ENCODE measurements around the gene PRPSAP2. TPM values are rescaled to one million over a fixed set of nuclear protein-coding genes. Genes with fewer than 3 reads are reported as not detected.

The PRPSAP2 gene
- polyA plus RNA-seq, 6 donors from 2014 or later = 40.1 to 53.3 (median 46.1) TPM

DNA sequence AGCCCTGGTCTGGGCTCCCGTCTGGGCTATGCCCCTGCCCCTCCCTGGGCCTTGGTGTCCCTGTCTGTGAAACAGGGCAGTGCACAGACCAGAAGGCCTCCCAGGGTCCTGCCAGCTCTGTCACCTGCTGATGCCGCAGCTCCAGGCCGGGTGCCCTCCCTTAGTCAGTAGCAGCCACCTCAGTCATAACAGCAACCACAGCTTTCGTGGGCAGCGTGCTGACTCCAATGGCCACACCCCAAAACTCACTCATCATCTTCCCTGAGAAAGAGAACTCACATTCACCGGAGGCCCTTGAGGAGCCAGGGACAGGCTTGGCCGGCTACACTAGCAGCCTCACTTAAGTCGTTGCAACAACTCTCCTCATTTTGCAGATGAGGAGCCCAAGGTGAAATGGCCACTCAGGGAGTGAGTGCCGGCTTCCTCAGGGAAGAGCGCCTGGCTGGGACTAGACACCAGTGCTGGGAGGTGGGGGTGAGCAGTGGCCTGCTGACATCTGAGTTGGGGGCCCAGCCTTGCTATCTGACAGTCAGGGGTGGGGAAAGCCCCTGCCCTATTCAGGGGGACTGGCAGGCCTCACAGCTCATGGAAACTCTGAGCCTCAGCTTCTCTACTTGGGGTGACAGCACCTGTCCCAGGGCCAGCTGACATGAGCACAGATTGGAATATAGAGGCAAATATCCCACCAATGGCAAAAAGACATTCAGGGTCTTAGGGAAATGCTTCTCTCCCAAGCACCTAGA lies 116.6 kb downstream of the PRPSAP2 start:
- no peaks in the 10 kb centered on the region for H3K27me3 Mint-ChIP-seq
- H3K27ac Mint-ChIP-seq = peak overlapping the region in 1 of 6 donors; percentile 27
- no peak for ATAC-seq (ENCODE audit: low read depth in 2 of 2)
- no peaks in the 10 kb centered on the region for H3K9me3 Mint-ChIP-seq
- no peaks in the 10 kb centered on the region for H3K4me1 Mint-ChIP-seq
- H3K4me3 Mint-ChIP-seq = no peak overlapping the region
- H3K36me3 Mint-ChIP-seq = no peaks in the 10 kb centered on the region
- DNase-seq = no peak

DNA sequence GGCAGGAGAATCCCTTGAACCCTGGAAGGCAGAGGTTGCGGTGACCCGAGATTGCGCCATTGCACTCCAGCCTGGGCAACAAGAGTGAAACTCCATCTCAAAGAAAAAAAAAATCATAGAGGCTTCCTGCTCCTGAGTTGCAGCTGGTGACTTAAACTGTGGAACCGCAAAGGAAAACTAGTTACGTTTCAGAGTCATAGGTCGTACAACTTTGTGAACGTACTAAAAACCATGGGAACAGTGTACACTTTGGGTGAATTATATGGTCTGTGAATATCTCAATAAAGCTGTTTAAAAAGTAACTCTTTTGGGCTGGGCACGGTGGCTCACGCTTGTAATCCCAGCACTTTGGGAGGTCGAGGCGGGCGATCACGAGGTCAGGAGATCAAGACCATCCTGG lies 117.7 kb downstream of the PRPSAP2 start:
- H3K36me3 Mint-ChIP-seq = no peaks in the 10 kb centered on the region
- no peak for DNase-seq
- H3K27me3 Mint-ChIP-seq = no peaks in the 10 kb centered on the region
- no peaks in the 10 kb centered on the region for H3K9me3 Mint-ChIP-seq
- no peaks in the 10 kb centered on the region for H3K4me1 Mint-ChIP-seq
- H3K27ac Mint-ChIP-seq = no peak overlapping the region
- H3K4me3 Mint-ChIP-seq = no peak overlapping the region
- ATAC-seq (ENCODE audit: low read depth in 2 of 2) = no peak

DNA sequence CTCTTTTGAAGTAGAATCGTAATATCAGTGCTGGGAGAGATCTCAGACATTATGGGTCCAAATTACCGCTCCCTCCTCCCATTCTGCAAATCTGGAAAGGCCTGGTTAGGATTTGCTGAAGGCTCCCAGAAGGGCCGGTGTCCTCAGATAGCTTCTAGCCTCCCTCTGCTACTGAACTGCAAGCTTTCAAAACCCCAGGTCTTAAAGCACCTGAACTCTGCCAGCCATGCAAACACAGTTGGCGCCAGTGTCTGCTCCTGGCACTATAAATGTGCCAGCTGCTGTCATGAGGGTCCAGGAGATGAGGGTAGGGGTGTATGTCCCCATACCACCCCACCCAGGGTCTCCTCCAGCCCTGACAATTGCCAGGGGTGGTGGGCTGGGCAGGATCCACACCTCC lies 118.3 kb downstream of the PRPSAP2 start:
- DNase-seq (no peak), ATAC-seq (ENCODE audit: low read depth in 2 of 2) (no peak)
- no peak overlapping the region for H3K27ac Mint-ChIP-seq
- H3K36me3 Mint-ChIP-seq = no peaks in the 10 kb centered on the region
- no peak overlapping the region for H3K4me3 Mint-ChIP-seq
- no peaks in the 10 kb centered on the region for H3K9me3 Mint-ChIP-seq
- no peaks in the 10 kb centered on the region for H3K27me3 Mint-ChIP-seq
- H3K4me1 Mint-ChIP-seq = no peaks in the 10 kb centered on the region

GRCh38 chr17:18977021-18977420 lies 119.1 kb downstream of the PRPSAP2 start:
- DNase-seq = no peak
- Mint-ChIP-seq H3K36me3 (no peaks in the 10 kb centered on the region), H3K27me3 (no peaks in the 10 kb centered on the region), H3K9me3 (no peaks in the 10 kb centered on the region), H3K4me1 (no peaks in the 10 kb centered on the region), H3K27ac (peak overlapping the region in 1 of 6 donors; percentile 69), H3K4me3 (no peak overlapping the region)
- no peak for ATAC-seq (ENCODE audit: low read depth in 2 of 2)

DNA sequence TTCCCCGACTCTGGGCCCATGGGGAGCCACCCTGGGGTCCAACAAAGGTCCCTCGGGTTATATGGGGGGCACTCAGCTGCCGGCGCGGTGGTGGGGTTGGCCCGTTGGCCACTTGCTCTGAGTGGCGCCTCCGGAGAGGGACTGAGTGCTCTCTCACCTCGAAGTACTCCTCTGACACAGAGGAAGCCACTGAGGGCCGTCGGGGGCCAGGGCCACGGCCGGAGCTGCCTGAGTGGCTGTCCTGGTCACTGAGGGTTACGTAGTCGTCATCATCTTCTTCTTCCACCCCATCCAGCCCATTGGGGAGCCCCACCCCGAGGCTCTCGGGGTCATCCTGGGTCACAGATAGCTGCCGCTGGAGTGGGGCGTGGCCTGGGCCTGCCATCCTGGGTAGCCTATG lies 119.7 kb downstream of the PRPSAP2 start:
- no peaks in the 10 kb centered on the region for H3K4me1 Mint-ChIP-seq

GRCh38 chr17:18978050-18978449 lies 120.1 kb downstream of the PRPSAP2 start:
- DNase-seq = no peak
- Mint-ChIP-seq H3K27me3 (no peaks in the 10 kb centered on the region), H3K4me1 (no peaks in the 10 kb centered on the region), H3K36me3 (no peaks in the 10 kb centered on the region), H3K4me3 (no peak overlapping the region), H3K9me3 (no peaks in the 10 kb centered on the region), H3K27ac (no peak overlapping the region)
- ATAC-seq (ENCODE audit: low read depth in 2 of 2) = no peak

More for the DNA sequence above, 119.7 kb downstream of the PRPSAP2 start:
- DNase-seq = no peak
- Mint-ChIP-seq H3K27me3 (no peaks in the 10 kb centered on the region), H3K36me3 (no peaks in the 10 kb centered on the region), H3K27ac (peak overlapping the region in 2 of 6 donors; percentile 38 to 85), H3K9me3 (no peaks in the 10 kb centered on the region), H3K4me3 (no peak overlapping the region)
- no peak for ATAC-seq (ENCODE audit: low read depth in 2 of 2)

DNA sequence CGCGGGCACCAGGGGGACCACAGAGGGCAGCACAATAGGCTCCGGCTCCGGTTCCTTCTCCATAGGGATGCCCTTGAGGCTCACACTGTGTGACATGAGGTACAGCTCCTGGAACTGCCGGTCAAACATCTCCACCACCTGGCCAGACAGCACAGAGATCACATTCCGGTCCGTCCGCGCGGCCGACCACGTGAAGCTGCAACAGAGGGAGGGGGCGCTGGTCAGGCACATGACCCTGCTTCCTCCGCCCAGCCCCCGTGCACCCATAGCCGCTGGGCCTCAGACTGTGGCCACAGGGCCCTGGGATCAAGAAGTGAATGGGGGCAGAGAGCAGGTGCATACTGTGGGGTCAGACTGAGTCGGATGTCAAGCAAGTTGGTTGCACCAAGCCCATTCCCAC lies 120.7 kb downstream of the PRPSAP2 start:
- no peaks in the 10 kb centered on the region for H3K4me1 Mint-ChIP-seq
- H3K27ac Mint-ChIP-seq = no peak overlapping the region
- H3K9me3 Mint-ChIP-seq = no peaks in the 10 kb centered on the region
- H3K4me3 Mint-ChIP-seq = no peak overlapping the region
- no peaks in the 10 kb centered on the region for H3K36me3 Mint-ChIP-seq
- ATAC-seq (ENCODE audit: low read depth in 2 of 2) (no peak), DNase-seq (no peak)
- H3K27me3 Mint-ChIP-seq = no peaks in the 10 kb centered on the region

Other genes with a start within 250 kb of the PRPSAP2 start
- gene TBC1D28, start 213.7 kb upstream of the PRPSAP2 start, polyA plus RNA-seq (ENCODE audit: low read depth in 6 of 6) = not detected
- 1 to 10 TPM in 5 of 6 donors, under 1 TPM in 1; 0.64 to 3.6 (median 2.2) TPM for gene FOXO3B, start 175.8 kb upstream of the PRPSAP2 start, polyA plus RNA-seq (ENCODE audit: low read depth in 6 of 6)
- gene FBXW10, start 114.1 kb upstream of the PRPSAP2 start, polyA plus RNA-seq (ENCODE audit: low read depth in 6 of 6) = not detected
- gene TVP23B, start 76.9 kb upstream of the PRPSAP2 start, polyA plus RNA-seq (ENCODE audit: low read depth in 6 of 6) = 10 to 100 TPM; 41.0 to 66.7 (median 49.1) TPM
- under 1 TPM in 5 of 6 donors, not detected in 1; 0.06 to 0.17 (median 0.10) TPM for gene SLC5A10, start 94.0 kb downstream of the PRPSAP2 start, polyA plus RNA-seq (ENCODE audit: low read depth in 6 of 6)
- 1 to 10 TPM; 2.5 to 4.4 (median 2.9) TPM for gene FAM83G, start 146.6 kb downstream of the PRPSAP2 start, polyA plus RNA-seq (ENCODE audit: low read depth in 6 of 6)
- gene GRAP, start 188.8 kb downstream of the PRPSAP2 start, polyA plus RNA-seq (ENCODE audit: low read depth in 6 of 6) = 10 to 100 TPM; 46.2 to 90.5 (median 52.6) TPM

Data from naive B cell (primary cell).